H1 (cell line): ENCODE measurements around the gene ZNF526. TPM values are rescaled to one million over a fixed set of nuclear protein-coding genes. Genes with fewer than 3 reads are reported as not detected.

ENCODE experiments used
- CTCF ChIA-PET: fragments of 300-600 bp; sonication (Branson Sonifier 250); formaldehyde crosslinking; loops from one replicate; lab custom pipeline; 2021; ENCODE audit not compliant: partially characterized antibody; lab: Charles Lee
- POLR2A ChIA-PET: fragments of 300-600 bp; sonication (Branson Sonifier 250); formaldehyde crosslinking; loops from one replicate; lab custom pipeline; 2021; ENCODE audit warnings: inconsistent platforms; ENCODE audit not compliant: partially characterized antibody; lab: Charles Lee
- DNase-seq, 2 experiments: peaks; one replicate each; pipeline versions ENCODE4 v3.0.0 to v3.0.0-alpha.2; 2010 to 2022; ENCODE audit warnings: low spot score in 2 of 2, low read depth in 1 of 2, mixed read lengths in 1 of 2
- FAIRE-seq: peaks from 2 replicates; lab custom pipeline; 2011; peaks lifted over from hg19 to GRCh38; lab: Jason Lieb, UNC
- H2AFZ ChIP-seq: 2 replicates; pipeline ENCODE4 v1.8.1; 2012; ENCODE audit warnings: low read length, inconsistent platforms
- H2AK5ac ChIP-seq: 2 replicates; pipeline ENCODE4 v1.6.1; 2013; ENCODE audit warnings: low read depth, low read length
- H2BK120ac ChIP-seq: replicated peaks from 2 replicates; pipeline ENCODE3; 2013; ENCODE audit warnings: low read depth, low read length, inconsistent platforms
- H2BK12ac ChIP-seq: 2 replicates; pipeline ENCODE4 v1.6.1; 2013; ENCODE audit warnings: low read depth, low read length
- H2BK15ac ChIP-seq: 2 replicates; pipeline ENCODE4 v1.6.1; 2013; ENCODE audit warnings: low read length
- H2BK20ac ChIP-seq: 2 replicates; pipeline ENCODE4 v1.6.1; 2013; ENCODE audit warnings: low read length
- H2BK5ac ChIP-seq: 2 replicates; pipeline ENCODE4 v1.6.1; 2013; ENCODE audit warnings: low read depth, low read length
- H3K14ac ChIP-seq: 2 replicates; pipeline ENCODE4 v1.6.1; 2013; ENCODE audit warnings: inconsistent platforms; ENCODE audit not compliant: insufficient read length
- H3K18ac ChIP-seq: 2 replicates; pipeline ENCODE4 v1.6.1; 2013; ENCODE audit warnings: low read length; ENCODE audit errors: extremely low read depth
- H3K23ac ChIP-seq: 2 replicates; pipeline ENCODE4 v1.6.1; 2013; ENCODE audit warnings: inconsistent platforms; ENCODE audit not compliant: insufficient read length
- H3K23me2 ChIP-seq: 2 replicates; pipeline ENCODE4 v1.6.1; 2013; ENCODE audit warnings: low read depth, low read length
- H3K27ac ChIP-seq: 2 replicates; pipeline ENCODE4 v1.6.1; 2011; ENCODE audit warnings: low read depth, low read length, inconsistent platforms
- H3K27me3 ChIP-seq, 4 experiments: replicated peaks in 1 of 4; 1 replicate in 1 of 4; 2 replicates in 3 of 4; pipeline versions ENCODE4 v1.6.1 to v1.8.1; 2011 to 2013; ENCODE audit warnings: low read length in 3 of 4, mild to moderate bottlenecking in 3 of 4, inconsistent platforms in 2 of 4, mixed read lengths in 2 of 4, moderate library complexity in 1 of 4; ENCODE audit not compliant: control insufficient read depth in 3 of 4, insufficient read depth in 3 of 4; ENCODE audit errors: extremely low read depth in 1 of 4
- H3K36me3 ChIP-seq, 4 experiments: 2 replicates each; pipeline versions ENCODE4 v1.6.1 to v1.8.1; 2011 to 2013; ENCODE audit warnings: mild to moderate bottlenecking in 4 of 4, low read length in 3 of 4, moderate library complexity in 2 of 4, control low read depth in 1 of 4, inconsistent platforms in 1 of 4; ENCODE audit not compliant: insufficient read depth in 4 of 4, control insufficient read depth in 2 of 4
- H3K4ac ChIP-seq: replicated peaks from 2 replicates; pipeline ENCODE3; 2013; ENCODE audit warnings: low read length, low read depth, mixed read lengths, inconsistent platforms; ENCODE audit not compliant: insufficient read length
- H3K4me1 ChIP-seq, 4 experiments: replicated peaks in 1 of 4; 1 replicate in 1 of 4; 2 replicates in 3 of 4; pipeline versions ENCODE4 v1.6.1 to v1.8.1; 2011 to 2013; ENCODE audit warnings: low read length in 3 of 4, inconsistent platforms in 2 of 4, mixed read lengths in 1 of 4; ENCODE audit not compliant: insufficient read depth in 4 of 4, control insufficient read depth in 3 of 4
- H3K4me2 ChIP-seq, 2 experiments: 2 replicates each; pipeline versions ENCODE4 v1.6.1 to v1.8.1; 2011 to 2013; ENCODE audit warnings: low read depth in 2 of 2, low read length in 2 of 2, control low read depth in 1 of 2, inconsistent platforms in 1 of 2, mild to moderate bottlenecking in 1 of 2; ENCODE audit not compliant: insufficient read depth in 1 of 2
- H3K4me3 ChIP-seq, 4 experiments: fragments of 200-600, 300-600 bp in 1 of 4; sonication (generic), shearing (Covaris generic), sonication (Bioruptor Twin) in 1 of 4; 2 replicates each; pipeline versions ENCODE4 v1.5.1 to v1.8.1; 2011 to 2016; ENCODE audit warnings: low read length in 4 of 4, low read depth in 3 of 4, control low read depth in 2 of 4, inconsistent platforms in 2 of 4, mild to moderate bottlenecking in 2 of 4, mixed read lengths in 1 of 4, moderate library complexity in 1 of 4; ENCODE audit not compliant: insufficient read depth in 2 of 4; ENCODE audit errors: extremely low read depth in 1 of 4
- H3K56ac ChIP-seq: replicated peaks from 2 replicates; pipeline ENCODE3; 2013; ENCODE audit warnings: low read depth, mild to moderate bottlenecking, mixed read lengths, low read length, inconsistent platforms; ENCODE audit not compliant: insufficient read length
- H3K79me1 ChIP-seq: 2 replicates; pipeline ENCODE4 v1.6.1; 2013; ENCODE audit warnings: low read depth, low read length, control low read depth
- H3K79me2 ChIP-seq, 2 experiments: 2 replicates each; pipeline versions ENCODE4 v1.6.1 to v1.8.1; 2012 to 2013; ENCODE audit warnings: low read length in 2 of 2, mild to moderate bottlenecking in 2 of 2, inconsistent platforms in 1 of 2; ENCODE audit not compliant: insufficient read depth in 2 of 2, control insufficient read depth in 1 of 2
- H3K9ac ChIP-seq, 4 experiments: replicated peaks in 1 of 4; 1 replicate in 1 of 4; 2 replicates in 3 of 4; pipeline versions ENCODE4 v1.6.1 to v1.8.1; 2011 to 2013; ENCODE audit warnings: low read depth in 3 of 4, low read length in 3 of 4, control low read depth in 2 of 4, mild to moderate bottlenecking in 2 of 4, moderate library complexity in 2 of 4, inconsistent platforms in 1 of 4; ENCODE audit errors: extremely low read depth in 1 of 4
- H3K9me3 ChIP-seq, 2 experiments: 2 replicates each; pipeline versions ENCODE4 v1.6.1 to v1.8.1; 2012 to 2013; ENCODE audit warnings: mild to moderate bottlenecking in 2 of 2, moderate library complexity in 2 of 2, control low read depth in 1 of 2, inconsistent platforms in 1 of 2, low read depth in 1 of 2, low read length in 1 of 2, mixed read lengths in 1 of 2; ENCODE audit not compliant: insufficient read depth in 2 of 2
- H4K20me1 ChIP-seq, 2 experiments: replicated peaks in 1 of 2; 2 replicates each; pipeline versions ENCODE3 to v1.8.1; 2011 to 2013; ENCODE audit warnings: inconsistent platforms in 2 of 2, low read length in 2 of 2, mild to moderate bottlenecking in 1 of 2; ENCODE audit not compliant: insufficient read depth in 2 of 2, control insufficient read depth in 1 of 2
- H4K5ac ChIP-seq: 2 replicates; pipeline ENCODE4 v1.6.1; 2013; ENCODE audit warnings: low read length, low read depth, mixed read lengths, inconsistent platforms; ENCODE audit not compliant: insufficient read length
- H4K8ac ChIP-seq: 2 replicates; pipeline ENCODE4 v1.8.0; 2013; ENCODE audit warnings: mild to moderate bottlenecking, moderate library complexity, low read length, inconsistent platforms; ENCODE audit not compliant: insufficient read depth; ENCODE audit errors: extremely low read depth
- H4K91ac ChIP-seq: replicated peaks from 2 replicates; pipeline ENCODE3; 2013; ENCODE audit warnings: low read length, mixed read lengths, inconsistent platforms; ENCODE audit not compliant: insufficient read length
- CBX8 ChIP-seq: fragments of 300-800, 300-1000 bp; sonication (generic); IDR thresholded peaks from 2 replicates; pipeline ENCODE4 v1.7.1; 2016; ENCODE audit warnings: low read depth, low read length, borderline replicate concordance
- CHD2 ChIP-seq: IDR thresholded peaks from 2 replicates; pipeline ENCODE4 v1.6.1; 2012; ENCODE audit warnings: low read length, improper control_type of control experiment
- CTBP2 ChIP-seq: IDR thresholded peaks from 2 replicates; pipeline ENCODE4 v1.7.0; 2011; ENCODE audit warnings: borderline replicate concordance, mild to moderate bottlenecking, moderate library complexity, mixed read lengths, low read length; ENCODE audit not compliant: insufficient read depth, insufficient read length
- EP300 ChIP-seq, 2 experiments: IDR thresholded peaks; 1 replicate in 1 of 2; 2 replicates in 1 of 2; pipeline ENCODE4 v1.6.1; 2011 to 2012; ENCODE audit warnings: low read depth in 2 of 2, low read length in 2 of 2, mild to moderate bottlenecking in 2 of 2, borderline replicate concordance in 1 of 2, inconsistent platforms in 1 of 2, moderate library complexity in 1 of 2
- HDAC6 ChIP-seq: IDR thresholded peaks from one replicate; pipeline ENCODE4 v1.7.1; 2012; ENCODE audit warnings: low read depth, mild to moderate bottlenecking, inconsistent platforms, low read length, moderate library complexity
- KDM5A ChIP-seq: fragments of 200-600 bp; IDR thresholded peaks from 2 replicates; pipeline ENCODE4 v1.7.1; 2012; ENCODE audit warnings: mild to moderate bottlenecking, low read length, inconsistent platforms, mixed read lengths
- NRF1 ChIP-seq: IDR thresholded peaks from 2 replicates; pipeline ENCODE4 v1.6.1; 2011; ENCODE audit warnings: mild to moderate bottlenecking, low read depth, low read length, improper control_type of control experiment
- RBBP5 ChIP-seq: IDR thresholded peaks from 2 replicates; pipeline ENCODE4 v1.7.1; 2012; ENCODE audit warnings: low read depth, mild to moderate bottlenecking, inconsistent platforms, low read length, moderate library complexity, borderline replicate concordance
- TAF1 ChIP-seq: IDR thresholded peaks from 2 replicates; pipeline ENCODE4 v1.6.1; 2011; ENCODE audit warnings: mild to moderate bottlenecking, low read depth, low read length
- TCF12 ChIP-seq: IDR thresholded peaks from 2 replicates; pipeline ENCODE4 v1.6.1; 2011; ENCODE audit warnings: low read depth, mild to moderate bottlenecking, low read length
- WGBS, 2 experiments: shearing (Covaris generic) in 1 of 2; methylation state at CpG; one replicate each; pipeline versions ENCODE4 v1.1.6 to v1.1.7; 2013 to 2015; ENCODE audit warnings: low lambda C conversion rate in 2 of 2, mixed read lengths in 2 of 2, inconsistent platforms in 1 of 2, low coverage in 1 of 2, missing lambda C conversion rate in 1 of 2; ENCODE audit not compliant: insufficient replicate concordance in 2 of 2, insufficient coverage in 1 of 2, insufficient read length in 1 of 2; ENCODE audit errors: extremely low coverage in 1 of 2, missing lambda C conversion rate in 1 of 2; 5-methylcytosine and 5-hydroxymethylcytosine counted together
- polyA plus RNA-seq, 7 experiments: library from polyadenylated mRNA; depleted of rRNA in 3 of 7; stranded (reverse) in 5 of 7; unstranded in 2 of 7; fragments of >200 nt in 5 of 7; fragments of 200-250 nt in 2 of 7; gene quantifications; 1 replicate in 5 of 7; 2 replicates in 1 of 7; 4 replicates in 1 of 7; pipeline versions ENCODE4 v1.2.1 to v1.2.3, GENCODE V29; 2011 to 2013; ENCODE audit warnings: missing spikeins in 2 of 7, mixed read lengths in 2 of 7
- total RNA-seq: library from RNA; stranded (reverse); fragmentation: NEBNext Ultra II Directional; extraction: Animal tissue kit (Norgen Biotek cat#: 25700); gene quantifications from 2 replicates; pipeline ENCODE4 v1.2.1, GENCODE V29; 2021

The ZNF526 gene
- total and polyA plus RNA-seq, 2 of the 8 experiments (the other 6 are each of a cell fraction or from before 2014, with no cell fraction given) = 8.4 to 14.1 TPM

DNA sequence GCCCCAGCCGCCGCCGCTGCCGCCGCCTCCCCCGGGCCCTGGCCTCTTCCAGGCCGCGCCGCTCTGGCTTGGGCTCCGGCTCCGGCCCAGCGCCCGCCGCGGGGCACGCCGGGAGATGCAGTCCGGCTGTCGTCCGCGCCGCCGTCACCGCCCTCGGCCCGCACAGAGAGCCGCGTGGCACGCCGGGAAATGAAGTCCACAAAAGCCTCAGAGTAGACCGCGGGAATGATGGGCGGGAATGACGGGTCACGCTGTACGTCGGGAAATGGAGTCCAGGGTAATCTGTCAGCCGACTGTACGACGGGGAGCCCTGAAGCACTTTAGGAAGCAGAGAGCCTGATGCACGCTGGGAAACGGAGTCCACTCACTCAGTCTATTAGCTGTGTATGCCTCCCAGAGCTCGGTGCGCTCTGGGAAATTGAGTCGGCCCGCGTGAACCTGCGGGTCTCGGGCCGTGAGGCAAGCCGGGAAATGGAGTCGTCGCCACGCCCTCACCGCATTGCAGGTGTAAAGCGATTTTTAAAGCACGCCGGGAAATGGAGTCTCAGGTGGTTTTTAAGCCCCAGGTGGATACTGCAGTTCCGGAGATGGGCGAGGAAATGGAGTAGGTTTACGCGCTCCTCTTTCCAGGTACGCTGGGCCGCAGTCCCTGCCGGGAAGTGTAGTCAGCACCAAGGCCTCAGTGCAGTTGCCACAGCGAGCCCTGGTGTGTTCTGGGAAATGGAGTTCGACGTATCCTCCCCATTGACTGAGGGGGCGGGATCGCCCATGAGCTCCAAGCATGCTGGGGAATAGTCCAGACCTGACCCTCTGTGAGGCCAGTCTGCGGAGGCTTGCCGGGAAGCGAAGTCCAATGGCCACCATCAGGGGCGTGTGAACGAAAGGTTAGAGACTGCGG is 22.6 kb downstream of the ZNF526 start, which contains the start of gene GSK3A:
Gene GSK3A, minus strand, starts transcription at position 91 of the 898 bp plus-strand sequence. CDS start 137 bp downstream, outside the sequence.
- DNase-seq (peak; percentile 94 to 98), FAIRE-seq (peak; percentile 96)
- Histone ChIP-seq H3K4me1 (peaks cover under 1 to 14% (median 4%) of the 10 kb centered on the region in 4 experiments; a peak in 6 of 7 replicates), H2AFZ (peak within 1 kb of the TSS; percentile 15; the same call in 1 of the 2 replicates), H3K23ac (no peak within 1 kb of the TSS), H4K8ac (peak within 1 kb of the TSS; percentile 36), H2BK20ac (no peak within 1 kb of the TSS), H4K20me1 (peaks cover 4 to 6% of the 10 kb centered on the region in 2 experiments), H2BK5ac (peak within 1 kb of the TSS; percentile 92), H3K36me3 (peaks cover 0 to 8% (median 3%) of the 10 kb centered on the region in 4 experiments; a peak in 3 of 8 replicates), H2BK15ac (0 out of 2 replicates have a peak within 1 kb of the TSS, but pooled peaks have one; percentile 81), H2BK12ac (0 out of 2 replicates have a peak within 1 kb of the TSS, but pooled peaks have one; percentile 65), H3K79me1 (peaks cover 5% of the 10 kb centered on the region; the same call in 1 of the 2 replicates), H3K9me3 (no peaks in the 10 kb centered on the region), H2AK5ac (no peak within 1 kb of the TSS), H3K4me2 (peak within 1 kb of the TSS; percentile 66 to 77), H3K4ac (no peak within 1 kb of the TSS), H3K18ac (peak within 1 kb of the TSS; percentile 83; the same call in 1 of the 2 replicates), H2BK120ac (no peak within 1 kb of the TSS), H3K79me2 (peaks cover 0 to 16% of the 10 kb centered on the region in 2 experiments; a peak in 2 of 4 replicates), H3K27ac (peak within 1 kb of the TSS; percentile 74), H3K27me3 (no peaks in the 10 kb centered on the region; a peak in 1 of 7 replicates), H3K56ac (peak within 1 kb of the TSS; percentile 26), H3K9ac (peak within 1 kb of the TSS; percentile 57 to 89 (median 72); a peak in 6 of 7 replicates), H3K4me3 (peak within 1 kb of the TSS; percentile 81 to 90 (median 85)), H3K23me2 (peaks cover 7% of the 10 kb centered on the region), H4K91ac (peak within 1 kb of the TSS; percentile 47), H3K14ac (no peak within 1 kb of the TSS), H4K5ac (peak within 1 kb of the TSS; percentile 32)
- CTCF ChIA-PET = interaction anchor here (0.6 to 11.8 kb wide), 19 partner anchors 9 to 159 kb away, joined by 3 to 260 read pairs (median 4); partner anchors contain the start of genes POU2F2 and ZNF526
- POLR2A ChIA-PET = interaction anchor here (0.6 to 7.0 kb wide), 29 partner anchors 9 to 284 kb away, joined by 3 to 68 read pairs (median 4); partner anchors contain the start of genes DEDD2, ERF, PAFAH1B3 and RABAC1
- whole genome bisulfite sequencing, 2 experiments = 1% methylated on average over 70 of the region's 76 CpGs; no CpG with 5 or more reads in 1 of the 2 experiments
- no peak for TF ChIP-seq KDM5A
- TF ChIP-seq CBX8 = no peak
- no peak for TF ChIP-seq TCF12
- peak; percentile 86 for TF ChIP-seq TAF1
- TF ChIP-seq HDAC6 = no peak
- TF ChIP-seq NRF1 = no peak
- TF ChIP-seq CTBP2 = no peak
- no peak for TF ChIP-seq EP300 (IDR thresholded peaks at IDR 0.05; ENCODE audit: borderline replicate concordance in 1 of 2, low read depth in 2 of 2, low read length in 2 of 2)
- TF ChIP-seq RBBP5 = peak; percentile 54; the same call in 1 of the 2 replicates
- TF ChIP-seq CHD2 = no peak; the same call in none of the 2 replicates
